ENCODE measurements around the gene ATP10A.

- TF ChIP-seq SPI1 (IDR thresholded peaks at IDR 0.05; ENCODE audit: low read depth, low read length) (no peak), POLR2AphosphoS5 (IDR thresholded peaks at IDR 0.05; ENCODE audit: low read depth, low read length) (no peak), POLR2A (IDR thresholded peaks at IDR 0.05; ENCODE audit: low read depth, low read length) (no peak), TAF1 (IDR thresholded peaks at IDR 0.05; ENCODE audit: low read depth, low read length) (no peak), PAX5 (IDR thresholded peaks at IDR 0.05; ENCODE audit: insufficient read depth, low read length, severe bottlenecking) (no peak)
Measured at GRCh38 chr15:25739687-25740121, 123.4 kb downstream of the ATP10A start.
